HEK293 (cell line): ENCODE measurements around the gene ZNF181.
A peak's percentile ranks its signal among the peaks of the same experiment; 100 is the strongest.

ENCODE experiments used
- ATF2 ChIP-seq: fragments of 450-650 bp; formaldehyde crosslinking; IDR thresholded peaks from 2 replicates; pipeline ENCODE4 v1.5.1; 2016; ENCODE audit warnings: missing biosample characterization, missing genetic modification characterization, low read depth
- BCL6B ChIP-seq: fragments of 450-650 bp; formaldehyde crosslinking; IDR thresholded peaks from 2 replicates; pipeline ENCODE4 v1.5.1; 2017; ENCODE audit warnings: missing biosample characterization, missing genetic modification characterization
- GLIS1 ChIP-seq: fragments of 450-650 bp; formaldehyde crosslinking; IDR thresholded peaks from 2 replicates; pipeline ENCODE4 v1.5.1; 2016; ENCODE audit warnings: missing biosample characterization, missing genetic modification characterization
- KLF1 ChIP-seq: fragments of 450-650 bp; formaldehyde crosslinking; IDR thresholded peaks from 2 replicates; pipeline ENCODE4 v1.5.1; 2016; ENCODE audit warnings: missing biosample characterization, missing genetic modification characterization
- SALL2 ChIP-seq: fragments of 450-650 bp; formaldehyde crosslinking; IDR thresholded peaks from 2 replicates; pipeline ENCODE4 v1.5.0; 2017; ENCODE audit warnings: missing biosample characterization, mild to moderate bottlenecking, missing genetic modification characterization, borderline replicate concordance
- SP2 ChIP-seq: fragments of 450-650 bp; formaldehyde crosslinking; IDR thresholded peaks from 2 replicates; pipeline ENCODE4 v1.5.1; 2016; ENCODE audit warnings: missing biosample characterization, missing genetic modification characterization
- TRIM28 ChIP-seq: IDR thresholded peaks from 2 replicates; pipeline ENCODE4 v1.6.1; 2011; ENCODE audit warnings: low read length, control low read depth, borderline replicate concordance
- YY1 ChIP-seq: fragments of 450-650 bp; formaldehyde crosslinking; IDR thresholded peaks from 2 replicates; pipeline ENCODE4 v1.5.1; 2018; ENCODE audit warnings: missing biosample characterization, missing genetic modification characterization
- ZFP41 ChIP-seq: fragments of 450-650 bp; formaldehyde crosslinking; IDR thresholded peaks from 2 replicates; pipeline ENCODE4 v1.5.1; 2016; ENCODE audit warnings: missing biosample characterization, missing genetic modification characterization, borderline replicate concordance
- ZNF138 ChIP-seq: fragments of 450-650 bp; formaldehyde crosslinking; IDR thresholded peaks from 2 replicates; pipeline ENCODE4 v1.5.1; 2016; ENCODE audit warnings: missing biosample characterization, missing genetic modification characterization, borderline replicate concordance
- ZNF146 ChIP-seq: fragments of 450-650 bp; formaldehyde crosslinking; IDR thresholded peaks from 2 replicates; pipeline ENCODE4 v1.5.1; 2016; ENCODE audit warnings: missing biosample characterization, missing genetic modification characterization
- ZNF155 ChIP-seq: fragments of 450-650 bp; formaldehyde crosslinking; IDR thresholded peaks from 2 replicates; pipeline ENCODE4 v1.5.1; 2016; ENCODE audit warnings: missing biosample characterization, missing genetic modification characterization
- ZNF174 ChIP-seq: fragments of 450-650 bp; formaldehyde crosslinking; IDR thresholded peaks from 2 replicates; pipeline ENCODE4 v1.5.0; 2017; ENCODE audit warnings: missing biosample characterization, mild to moderate bottlenecking, missing genetic modification characterization
- ZNF184 ChIP-seq: fragments of 450-650 bp; IDR thresholded peaks from 2 replicates; pipeline ENCODE4 v1.5.1; 2018; ENCODE audit warnings: missing biosample characterization, mild to moderate bottlenecking, missing genetic modification characterization
- ZNF341 ChIP-seq: fragments of 450-650 bp; formaldehyde crosslinking; IDR thresholded peaks from 2 replicates; pipeline ENCODE4; 2016; ENCODE audit warnings: low read depth, missing biosample characterization, missing genetic modification characterization
- ZNF354C ChIP-seq: fragments of 450-650 bp; formaldehyde crosslinking; IDR thresholded peaks from 2 replicates; pipeline ENCODE4 v1.5.1; 2016; ENCODE audit warnings: missing biosample characterization, missing genetic modification characterization, low read depth, borderline replicate concordance
- ZNF426 ChIP-seq: fragments of 450-650 bp; formaldehyde crosslinking; IDR thresholded peaks from 2 replicates; pipeline ENCODE4 v1.5.1; 2017; ENCODE audit warnings: missing biosample characterization, missing genetic modification characterization, mild to moderate bottlenecking, inconsistent platforms, moderate library complexity
- ZNF513 ChIP-seq: fragments of 450-650 bp; IDR thresholded peaks from 2 replicates; pipeline ENCODE4 v1.5.1; 2018; ENCODE audit warnings: missing biosample characterization, missing genetic modification characterization
- ZNF529 ChIP-seq: fragments of 450-650 bp; formaldehyde crosslinking; IDR thresholded peaks from 2 replicates; pipeline ENCODE4 v1.5.1; 2017; ENCODE audit warnings: missing genetic modification characterization, missing biosample characterization; ENCODE audit not compliant: insufficient replicate concordance
- ZNF560 ChIP-seq: fragments of 450-650 bp; formaldehyde crosslinking; IDR thresholded peaks from 2 replicates; pipeline ENCODE4 v1.5.1; 2017; ENCODE audit warnings: missing biosample characterization, missing genetic modification characterization, borderline replicate concordance
- ZNF600 ChIP-seq: fragments of 450-650 bp; formaldehyde crosslinking; IDR thresholded peaks from 2 replicates; pipeline ENCODE4 v1.5.1; 2016; ENCODE audit warnings: missing biosample characterization, missing genetic modification characterization
- ZNF654 ChIP-seq: fragments of 450-650 bp; formaldehyde crosslinking; IDR thresholded peaks from 2 replicates; pipeline ENCODE4 v1.5.1; 2016; ENCODE audit warnings: low read depth, missing biosample characterization, missing genetic modification characterization
- ZNF692 ChIP-seq: fragments of 450-650 bp; formaldehyde crosslinking; IDR thresholded peaks from 2 replicates; pipeline ENCODE4 v1.5.1; 2016; ENCODE audit warnings: missing biosample characterization, missing genetic modification characterization
- ZNF792 ChIP-seq: fragments of 450-650 bp; formaldehyde crosslinking; IDR thresholded peaks from 2 replicates; pipeline ENCODE4 v1.5.1; 2016; ENCODE audit warnings: missing biosample characterization, missing genetic modification characterization
- ZXDB ChIP-seq: fragments of 450-650 bp; formaldehyde crosslinking; IDR thresholded peaks from 2 replicates; pipeline ENCODE4 v1.5.1; 2016; ENCODE audit warnings: missing biosample characterization, missing genetic modification characterization
- TF ChIP-seq, protein P1 (sequence below): fragments of 450-650 bp; formaldehyde crosslinking; IDR thresholded peaks from 2 replicates; pipeline ENCODE4 v1.5.1; 2016; ENCODE audit warnings: missing biosample characterization, missing genetic modification characterization
- TF ChIP-seq, protein P2 (sequence below): fragments of 450-650 bp; formaldehyde crosslinking; IDR thresholded peaks from 2 replicates; pipeline ENCODE4 v1.5.1; 2016; ENCODE audit warnings: missing biosample characterization, missing genetic modification characterization, borderline replicate concordance
- TF ChIP-seq, protein P3 (sequence below): fragments of 450-650 bp; formaldehyde crosslinking; IDR thresholded peaks from 2 replicates; pipeline ENCODE4 v1.5.1; 2016; ENCODE audit warnings: missing biosample characterization, missing genetic modification characterization

Gene ZNF181

GRCh38 chr19:34734537-34735103 is 577 bp downstream of the ZNF181 start (continued):
- TF ChIP-seq ZFP41 (tag by site-specific recombination) (no peak), SP2 (no peak), ZNF354C (tag by site-specific recombination) (no peak), ZNF146 (no peak), ZNF560 (tag by site-specific recombination) (no peak), ZNF513 (tag by site-specific recombination) (peak; percentile 53; the same call in 1 of the 2 replicates), ZNF341 (no peak), BCL6B (tag by site-specific recombination) (no peak), YY1 (no peak), ZNF792 (tag by site-specific recombination) (no peak), ZNF654 (tag by site-specific recombination) (no peak), GLIS1 (no peak), ZNF174 (no peak), ATF2 (tag by site-specific recombination) (peak; percentile 93), SALL2 (no peak), ZNF529 (tag by site-specific recombination) (no peak), TRIM28 (no peak), ZNF600 (tag by site-specific recombination) (peak; percentile 59; the same call in 1 of the 2 replicates), KLF1 (no peak), ZNF155 (no peak), ZNF138 (tag by site-specific recombination) (no peak), ZNF426 (tag by site-specific recombination) (no peak), ZXDB (no peak), ZNF692 (tag by site-specific recombination) (no peak; the same call in 1 of the 2 replicates), ZNF184 (no peak)
- TF ChIP-seq, protein P1, sequence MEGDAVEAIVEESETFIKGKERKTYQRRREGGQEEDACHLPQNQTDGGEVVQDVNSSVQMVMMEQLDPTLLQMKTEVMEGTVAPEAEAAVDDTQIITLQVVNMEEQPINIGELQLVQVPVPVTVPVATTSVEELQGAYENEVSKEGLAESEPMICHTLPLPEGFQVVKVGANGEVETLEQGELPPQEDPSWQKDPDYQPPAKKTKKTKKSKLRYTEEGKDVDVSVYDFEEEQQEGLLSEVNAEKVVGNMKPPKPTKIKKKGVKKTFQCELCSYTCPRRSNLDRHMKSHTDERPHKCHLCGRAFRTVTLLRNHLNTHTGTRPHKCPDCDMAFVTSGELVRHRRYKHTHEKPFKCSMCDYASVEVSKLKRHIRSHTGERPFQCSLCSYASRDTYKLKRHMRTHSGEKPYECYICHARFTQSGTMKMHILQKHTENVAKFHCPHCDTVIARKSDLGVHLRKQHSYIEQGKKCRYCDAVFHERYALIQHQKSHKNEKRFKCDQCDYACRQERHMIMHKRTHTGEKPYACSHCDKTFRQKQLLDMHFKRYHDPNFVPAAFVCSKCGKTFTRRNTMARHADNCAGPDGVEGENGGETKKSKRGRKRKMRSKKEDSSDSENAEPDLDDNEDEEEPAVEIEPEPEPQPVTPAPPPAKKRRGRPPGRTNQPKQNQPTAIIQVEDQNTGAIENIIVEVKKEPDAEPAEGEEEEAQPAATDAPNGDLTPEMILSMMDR: no peak
- TF ChIP-seq, protein P2, sequence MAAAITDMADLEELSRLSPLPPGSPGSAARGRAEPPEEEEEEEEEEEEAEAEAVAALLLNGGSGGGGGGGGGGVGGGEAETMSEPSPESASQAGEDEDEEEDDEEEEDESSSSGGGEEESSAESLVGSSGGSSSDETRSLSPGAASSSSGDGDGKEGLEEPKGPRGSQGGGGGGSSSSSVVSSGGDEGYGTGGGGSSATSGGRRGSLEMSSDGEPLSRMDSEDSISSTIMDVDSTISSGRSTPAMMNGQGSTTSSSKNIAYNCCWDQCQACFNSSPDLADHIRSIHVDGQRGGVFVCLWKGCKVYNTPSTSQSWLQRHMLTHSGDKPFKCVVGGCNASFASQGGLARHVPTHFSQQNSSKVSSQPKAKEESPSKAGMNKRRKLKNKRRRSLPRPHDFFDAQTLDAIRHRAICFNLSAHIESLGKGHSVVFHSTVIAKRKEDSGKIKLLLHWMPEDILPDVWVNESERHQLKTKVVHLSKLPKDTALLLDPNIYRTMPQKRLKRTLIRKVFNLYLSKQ (tag by site-specific recombination): no peak
- TF ChIP-seq, protein P3, sequence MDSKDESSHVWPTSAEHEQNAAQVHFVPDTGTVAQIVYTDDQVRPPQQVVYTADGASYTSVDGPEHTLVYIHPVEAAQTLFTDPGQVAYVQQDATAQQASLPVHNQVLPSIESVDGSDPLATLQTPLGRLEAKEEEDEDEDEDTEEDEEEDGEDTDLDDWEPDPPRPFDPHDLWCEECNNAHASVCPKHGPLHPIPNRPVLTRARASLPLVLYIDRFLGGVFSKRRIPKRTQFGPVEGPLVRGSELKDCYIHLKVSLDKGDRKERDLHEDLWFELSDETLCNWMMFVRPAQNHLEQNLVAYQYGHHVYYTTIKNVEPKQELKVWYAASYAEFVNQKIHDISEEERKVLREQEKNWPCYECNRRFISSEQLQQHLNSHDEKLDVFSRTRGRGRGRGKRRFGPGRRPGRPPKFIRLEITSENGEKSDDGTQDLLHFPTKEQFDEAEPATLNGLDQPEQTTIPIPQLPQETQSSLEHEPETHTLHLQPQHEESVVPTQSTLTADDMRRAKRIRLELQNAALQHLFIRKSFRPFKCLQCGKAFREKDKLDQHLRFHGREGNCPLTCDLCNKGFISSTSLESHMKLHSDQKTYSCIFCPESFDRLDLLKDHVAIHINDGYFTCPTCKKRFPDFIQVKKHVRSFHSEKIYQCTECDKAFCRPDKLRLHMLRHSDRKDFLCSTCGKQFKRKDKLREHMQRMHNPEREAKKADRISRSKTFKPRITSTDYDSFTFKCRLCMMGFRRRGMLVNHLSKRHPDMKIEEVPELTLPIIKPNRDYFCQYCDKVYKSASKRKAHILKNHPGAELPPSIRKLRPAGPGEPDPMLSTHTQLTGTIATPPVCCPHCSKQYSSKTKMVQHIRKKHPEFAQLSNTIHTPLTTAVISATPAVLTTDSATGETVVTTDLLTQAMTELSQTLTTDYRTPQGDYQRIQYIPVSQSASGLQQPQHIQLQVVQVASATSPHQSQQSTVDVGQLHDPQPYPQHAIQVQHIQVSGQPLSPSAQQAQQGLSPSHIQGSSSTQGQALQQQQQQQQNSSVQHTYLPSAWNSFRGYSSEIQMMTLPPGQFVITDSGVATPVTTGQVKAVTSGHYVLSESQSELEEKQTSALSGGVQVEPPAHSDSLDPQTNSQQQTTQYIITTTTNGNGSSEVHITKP (tag by site-specific recombination): peak; percentile 59
